Adipocyte (in vitro differentiated cells): ENCODE data around the gene FBXO36.

ENCODE experiments used
- DNase-seq: peaks from one replicate; pipeline ENCODE4 v3.0.0-alpha.2; 2015; ENCODE audit warnings: low read depth
- H3K27me3 ChIP-seq: replicated peaks from 2 replicates; pipeline ENCODE4 v1.7.0; 2013; ENCODE audit warnings: mild to moderate bottlenecking, low read length, moderate library complexity; ENCODE audit not compliant: control insufficient read depth, insufficient read depth
- H3K36me3 ChIP-seq: 2 replicates; pipeline ENCODE4 v1.7.0; 2013; ENCODE audit warnings: low read length, mild to moderate bottlenecking, moderate library complexity; ENCODE audit not compliant: control insufficient read depth, insufficient read depth, severe bottlenecking
- H3K4me1 ChIP-seq: 2 replicates; pipeline ENCODE4 v1.7.0; 2013; ENCODE audit warnings: mild to moderate bottlenecking, low read length, moderate library complexity; ENCODE audit not compliant: control insufficient read depth, insufficient read depth
- H3K4me3 ChIP-seq: 2 replicates; pipeline ENCODE4 v1.7.0; 2013; ENCODE audit warnings: mild to moderate bottlenecking, low read length, moderate library complexity
- H3K9ac ChIP-seq: 2 replicates; pipeline ENCODE4 v1.7.0; 2013; ENCODE audit warnings: mild to moderate bottlenecking, low read length, moderate library complexity
- H3K9me3 ChIP-seq: 2 replicates; pipeline ENCODE4 v1.7.0; 2013; ENCODE audit warnings: mild to moderate bottlenecking, low read length, moderate library complexity; ENCODE audit not compliant: control insufficient read depth

FBXO36 gene

GRCh38 chr2:230060672-230061293, 138.5 kb downstream of the FBXO36 start:
- no peak for DNase-seq
- H3K27me3 ChIP-seq: no peaks in the 10 kb centered on the region
- H3K9ac ChIP-seq: no peak overlapping the region
- no peaks in the 10 kb centered on the region for H3K36me3 ChIP-seq
- no peaks in the 10 kb centered on the region for H3K9me3 ChIP-seq
- no peaks in the 10 kb centered on the region for H3K4me1 ChIP-seq
- H3K4me3 ChIP-seq: no peak overlapping the region
